Measurements from ENCODE around the gene ITGA2.
"Not testable (repeated sequence)": the region's sequence is repeated elsewhere in the genome, so short reads cannot be mapped to it uniquely, and the experiment has no call there.

Gene ITGA2

GRCh38 chr5:53109443-53110127 lies 120.4 kb downstream of the ITGA2 start, which contains the start of gene MOCS2:
Gene MOCS2 (minus strand): TSS chr5:53109757. CDS start chr5:53107174, 2,583 bp downstream.
- peak; percentile 73 to 85 for DNase-seq

- DNase-seq: no peak
Measured at GRCh38 chr5:53110156-53110555, 121.0 kb downstream of the ITGA2 start.

GRCh38 chr5:53111139-53111538 lies 122.0 kb downstream of the ITGA2 start:
- DNase-seq: no peak

- DNase-seq: not testable (repeated sequence)
Measured at GRCh38 chr5:53112307-53112706, 123.2 kb downstream of the ITGA2 start.

- no peak for DNase-seq
Measured at GRCh38 chr5:53112909-53113308, 123.8 kb downstream of the ITGA2 start.

GRCh38 chr5:53113947-53114346 lies 124.8 kb downstream of the ITGA2 start:
- no peak for DNase-seq

- no peak for DNase-seq
Measured at GRCh38 chr5:53114988-53115387, 125.8 kb downstream of the ITGA2 start.

- DNase-seq: no peak
Measured at GRCh38 chr5:53116597-53116996, 127.4 kb downstream of the ITGA2 start.

GRCh38 chr5:53118879-53119278 lies 129.7 kb downstream of the ITGA2 start:
- DNase-seq: no peak

GRCh38 chr5:53120165-53120564 lies 131.0 kb downstream of the ITGA2 start:
- no peak for DNase-seq

GRCh38 chr5:53123702-53124101 lies 134.6 kb downstream of the ITGA2 start:
- no peak for DNase-seq

- no peak for DNase-seq
Measured at GRCh38 chr5:53126521-53126920, 137.4 kb downstream of the ITGA2 start.

- no peak for DNase-seq
Measured at GRCh38 chr5:53127107-53127506, 138.0 kb downstream of the ITGA2 start.

- DNase-seq: no peak
Measured at GRCh38 chr5:53128481-53128880, 139.3 kb downstream of the ITGA2 start.

GRCh38 chr5:53130266-53130665 lies 141.1 kb downstream of the ITGA2 start:
- no peak for DNase-seq

GRCh38 chr5:53133020-53133419 lies 143.9 kb downstream of the ITGA2 start:
- DNase-seq: no peak

All from NCI-H2081 (cell line).